SK-N-SH treated with all-trans-retinoic acid at 6 μM for 48 hours (cell line): ENCODE measurements around the gene TGFBI.

Experiments
- CREB5 ChIP-seq: fragments of 250-450 bp; sonication (Bioruptor Pico); IDR thresholded peaks from 2 replicates; pipeline ENCODE4 v1.5.1; 2020; ENCODE audit warnings: low read depth, mild to moderate bottlenecking, moderate library complexity
- CSRNP3 ChIP-seq: fragments of 250-450 bp; sonication (Bioruptor Pico); IDR thresholded peaks from 2 replicates; pipeline ENCODE4 v1.5.1; 2021; ENCODE audit warnings: mild to moderate bottlenecking, moderate library complexity
- ISL1 ChIP-seq: fragments of 250-450 bp; sonication (Bioruptor Pico); IDR thresholded peaks from 2 replicates; pipeline ENCODE4 v2.1.2; 2022; ENCODE audit warnings: mild to moderate bottlenecking, moderate library complexity
- PATZ1 ChIP-seq: fragments of 250-450 bp; sonication (Bioruptor Pico); IDR thresholded peaks from 2 replicates; pipeline ENCODE4 v1.8.0; 2020; ENCODE audit warnings: mild to moderate bottlenecking, moderate library complexity, borderline replicate concordance
- RARB ChIP-seq: fragments of 250-450 bp; sonication (Bioruptor Pico); IDR thresholded peaks from 2 replicates; pipeline ENCODE4 v1.8.0; 2021; ENCODE audit warnings: mild to moderate bottlenecking, moderate library complexity
- SNAI2 ChIP-seq: fragments of 250-450 bp; sonication (Bioruptor Pico); IDR thresholded peaks from 2 replicates; pipeline ENCODE4 v1.5.0; 2020; ENCODE audit warnings: mild to moderate bottlenecking, moderate library complexity
- TSHZ2 ChIP-seq: fragments of 250-450 bp; sonication (Bioruptor Pico); IDR thresholded peaks from 2 replicates; pipeline ENCODE4 v1.5.0; 2020; ENCODE audit warnings: mild to moderate bottlenecking, moderate library complexity

GRCh38 chr5:135980620-135981019 lies 48.2 kb upstream of the TGFBI start:
- TF ChIP-seq SNAI2 (CRISPR knock-in tag), result no peak
- no peak for TF ChIP-seq PATZ1 (CRISPR knock-in tag)
- TF ChIP-seq CSRNP3 (CRISPR knock-in tag), result no peak
- TF ChIP-seq CREB5 (CRISPR knock-in tag), result no peak
- TF ChIP-seq RARB (CRISPR knock-in tag), result no peak
- TF ChIP-seq TSHZ2 (CRISPR knock-in tag), result no peak
- no peak for TF ChIP-seq ISL1 (CRISPR knock-in tag)
